ENCODE measurements around the gene LUC7L3. TPM values are rescaled to one million over a fixed set of nuclear protein-coding genes. Genes with fewer than 3 reads are reported as not detected.
A peak's percentile ranks its signal among the peaks of the same experiment; 100 is the strongest.
"Not testable (repeated sequence)": the region's sequence is repeated elsewhere in the genome, so short reads cannot be mapped to it uniquely, and the experiment has no call there.

LUC7L3 gene
- total RNA-seq, 2 experiments from 2014 or later = 184 to 200 TPM

GRCh38 chr17:50708050-50709000, 11.1 kb upstream of the LUC7L3 start:
- H3K9me3 Mint-ChIP-seq = no peaks in the 10 kb centered on the region
- POLR2A ChIA-PET = interaction anchor here (0.6 to 4.1 kb wide), 5 partner anchors 10 to 158 kb away, joined by 3 to 62 read pairs (median 3); partner anchors contain the start of genes LUC7L3 and TOB1
- ATAC-seq (ENCODE audit: low read depth) (no peak), DNase-seq (no peak)
- peak overlapping the region; percentile 97 for H3K27ac Mint-ChIP-seq
- H3K36me3 Mint-ChIP-seq = peaks cover 10% of the 10 kb centered on the region
- H3K4me1 Mint-ChIP-seq = peaks cover 27% of the 10 kb centered on the region
- peaks cover 4% of the 10 kb centered on the region for H3K27me3 Mint-ChIP-seq
- H3K4me3 Mint-ChIP-seq = peak overlapping the region; percentile 89

- Mint-ChIP-seq H3K4me3 (peak overlapping the region; percentile 89), H3K27ac (peak overlapping the region; percentile 97), H3K4me1 (peaks cover 21% of the 10 kb centered on the region)
- not testable (repeated sequence) for H3K9me3 Mint-ChIP-seq; H3K27me3 Mint-ChIP-seq; ATAC-seq (ENCODE audit: low read depth); H3K36me3 Mint-ChIP-seq; DNase-seq
- POLR2A ChIA-PET = interaction anchor here (2.4 to 4.1 kb wide), 2 partner anchors 10 to 12 kb away, joined by 8 to 62 read pairs; partner anchors contain the start of gene LUC7L3
Measured at GRCh38 chr17:50709053-50709452, 10.3 kb upstream of the LUC7L3 start.

GRCh38 chr17:50710025-50710424, 9.4 kb upstream of the LUC7L3 start:
- H3K36me3 Mint-ChIP-seq = peaks cover 2% of the 10 kb centered on the region
- H3K9me3 Mint-ChIP-seq = no peaks in the 10 kb centered on the region
- DNase-seq (no peak), ATAC-seq (ENCODE audit: low read depth) (no peak)
- H3K27ac Mint-ChIP-seq = peak overlapping the region; percentile 60
- peak overlapping the region; percentile 31 for H3K4me3 Mint-ChIP-seq
- POLR2A ChIA-PET = no interaction called here
- H3K27me3 Mint-ChIP-seq = peaks cover 4% of the 10 kb centered on the region
- peaks cover 20% of the 10 kb centered on the region for H3K4me1 Mint-ChIP-seq

GRCh38 chr17:50710650-50711049, 8.8 kb upstream of the LUC7L3 start:
- Mint-ChIP-seq H3K4me3 (no peak overlapping the region), H3K36me3 (no peaks in the 10 kb centered on the region), H3K9me3 (no peaks in the 10 kb centered on the region), H3K27ac (no peak overlapping the region), H3K27me3 (peaks cover 4% of the 10 kb centered on the region), H3K4me1 (peaks cover 18% of the 10 kb centered on the region)
- POLR2A ChIA-PET = no interaction called here
- ATAC-seq (ENCODE audit: low read depth) (no peak), DNase-seq (no peak)

- H3K36me3 Mint-ChIP-seq = no peaks in the 10 kb centered on the region
- H3K27ac Mint-ChIP-seq = no peak overlapping the region
- peaks cover 10% of the 10 kb centered on the region for H3K4me1 Mint-ChIP-seq
- no peaks in the 10 kb centered on the region for H3K9me3 Mint-ChIP-seq
- ATAC-seq (ENCODE audit: low read depth) (no peak), DNase-seq (no peak)
- peaks cover 4% of the 10 kb centered on the region for H3K27me3 Mint-ChIP-seq
- POLR2A ChIA-PET = interaction anchor here (0.6 kb wide), 1 partner anchor 7 kb away, joined by 5 read pairs; no protein-coding TSS in a partner anchor
- H3K4me3 Mint-ChIP-seq = no peak overlapping the region
Measured at GRCh38 chr17:50712641-50713040, 6.8 kb upstream of the LUC7L3 start.

- Mint-ChIP-seq H3K27ac (no peak overlapping the region), H3K4me3 (no peak overlapping the region), H3K27me3 (peaks cover 4% of the 10 kb centered on the region), H3K4me1 (peaks cover 2% of the 10 kb centered on the region), H3K9me3 (no peaks in the 10 kb centered on the region), H3K36me3 (no peaks in the 10 kb centered on the region)
- POLR2A ChIA-PET = no interaction called here
- ATAC-seq (ENCODE audit: low read depth) (no peak), DNase-seq (no peak)
Measured at GRCh38 chr17:50715471-50715870, 3.9 kb upstream of the LUC7L3 start.

GRCh38 chr17:50719924-50720794, 756 bp downstream of the LUC7L3 start:
- Mint-ChIP-seq H3K9me3 (no peaks in the 10 kb centered on the region), H3K27ac (peak overlapping the region; percentile 99), H3K27me3 (no peaks in the 10 kb centered on the region), H3K4me3 (peak overlapping the region; percentile 97), H3K36me3 (peaks cover 2% of the 10 kb centered on the region), H3K4me1 (peaks cover 18% of the 10 kb centered on the region)
- no peak for ATAC-seq (ENCODE audit: low read depth)
- POLR2A ChIA-PET = interaction anchor here (0.9 to 3.8 kb wide), 9 partner anchors 8 to 400 kb away, joined by 3 to 62 read pairs (median 5); partner anchors contain the start of genes ANKRD40, SPAG9 and TOB1
- DNase-seq = no peak

GRCh38 chr17:50721194-50722010, 2.0 kb downstream of the LUC7L3 start:
- H3K27ac Mint-ChIP-seq = peak overlapping the region; percentile 99
- no peak for DNase-seq

GRCh38 chr17:50722746-50723145, 3.3 kb downstream of the LUC7L3 start:
- Mint-ChIP-seq H3K4me1 (peaks cover 25% of the 10 kb centered on the region), H3K36me3 (peaks cover 9% of the 10 kb centered on the region), H3K4me3 (peak overlapping the region; percentile 50), H3K9me3 (no peaks in the 10 kb centered on the region), H3K27me3 (no peaks in the 10 kb centered on the region), H3K27ac (no peak overlapping the region)
- DNase-seq (no peak), ATAC-seq (ENCODE audit: low read depth) (no peak)
- POLR2A ChIA-PET = no interaction called here

More at GRCh38 chr17:50721194-50722010, 2.0 kb downstream of the LUC7L3 start:
- ATAC-seq (ENCODE audit: low read depth) = no peak
- POLR2A ChIA-PET = interaction anchor here (0.7 to 1.0 kb wide), 2 partner anchors 13 to 23 kb away, joined by 3 to 4 read pairs; no protein-coding TSS in a partner anchor
- H3K9me3 Mint-ChIP-seq = no peaks in the 10 kb centered on the region
- peak overlapping the region; percentile 97 for H3K4me3 Mint-ChIP-seq
- H3K4me1 Mint-ChIP-seq = peaks cover 18% of the 10 kb centered on the region
- H3K27me3 Mint-ChIP-seq = no peaks in the 10 kb centered on the region
- H3K36me3 Mint-ChIP-seq = peaks cover 4% of the 10 kb centered on the region

GRCh38 chr17:50724622-50725021, 5.2 kb downstream of the LUC7L3 start:
- POLR2A ChIA-PET; H3K9me3 Mint-ChIP-seq; H3K27me3 Mint-ChIP-seq; H3K27ac Mint-ChIP-seq; H3K36me3 Mint-ChIP-seq; H3K4me3 Mint-ChIP-seq; ATAC-seq (ENCODE audit: low read depth); DNase-seq: not testable (repeated sequence)
- H3K4me1 Mint-ChIP-seq = peaks cover 28% of the 10 kb centered on the region

GRCh38 chr17:50725769-50726655, 6.6 kb downstream of the LUC7L3 start:
- H3K27ac Mint-ChIP-seq = no peak overlapping the region
- ATAC-seq (ENCODE audit: low read depth) (no peak), DNase-seq (no peak)
- H3K9me3 Mint-ChIP-seq = no peaks in the 10 kb centered on the region
- no peaks in the 10 kb centered on the region for H3K27me3 Mint-ChIP-seq
- H3K4me1 Mint-ChIP-seq = peaks cover 28% of the 10 kb centered on the region
- H3K4me3 Mint-ChIP-seq = no peak overlapping the region
- peaks cover 9% of the 10 kb centered on the region for H3K36me3 Mint-ChIP-seq
- POLR2A ChIA-PET = no interaction called here

- Mint-ChIP-seq H3K36me3 (peaks cover 6% of the 10 kb centered on the region), H3K9me3 (no peaks in the 10 kb centered on the region), H3K27me3 (no peaks in the 10 kb centered on the region), H3K4me3 (no peak overlapping the region), H3K27ac (no peak overlapping the region), H3K4me1 (peaks cover 26% of the 10 kb centered on the region)
- POLR2A ChIA-PET = interaction anchor here (1.3 kb wide), 1 partner anchor 9 kb away, joined by 5 read pairs; the partner anchor contains the start of gene LUC7L3
- DNase-seq = no peak
- no peak for ATAC-seq (ENCODE audit: low read depth)
Measured at GRCh38 chr17:50728112-50728429, 8.7 kb downstream of the LUC7L3 start.

Data from activated naive CD8-positive, alpha-beta T cell treated with anti-CD3 and anti-CD28 coated beads, Interleukin-2, amount 10 ng/mL, durations not matched to agents 7 days and 5 days (primary cell).